Erythroblast (primary cell): Measurements from ENCODE around the gene ZMIZ1.

Experiments
- DNase-seq, 2 experiments: peaks; one replicate each; lab custom pipeline; 2025; lab: John Stamatoyannopoulos, UW
- GATA1 ChIP-seq: IDR thresholded peaks from 2 replicates; pipeline ENCODE4 v1.6.1; 2011; ENCODE audit warnings: low read depth, mild to moderate bottlenecking, control low read depth, low read length, moderate library complexity
- POLR2A ChIP-seq: IDR thresholded peaks from 2 replicates; pipeline ENCODE4 v1.6.1; 2011; ENCODE audit warnings: mild to moderate bottlenecking, low read length

The ZMIZ1 gene

GRCh38 chr10:79262959-79263746 lies 194.4 kb downstream of the ZMIZ1 start:
- TF ChIP-seq GATA1 (no peak), POLR2A (no peak)

GRCh38 chr10:79263939-79264338 lies 195.2 kb downstream of the ZMIZ1 start:
- no peak for TF ChIP-seq POLR2A
- TF ChIP-seq GATA1 = no peak
- DNase-seq = no peak

More at GRCh38 chr10:79262959-79263746, 194.4 kb downstream of the ZMIZ1 start:
- DNase-seq = no peak

GRCh38 chr10:79264942-79265341 lies 196.2 kb downstream of the ZMIZ1 start:
- no peak for TF ChIP-seq POLR2A
- TF ChIP-seq GATA1 = no peak
- DNase-seq = no peak

- TF ChIP-seq POLR2A = no peak
- TF ChIP-seq GATA1 = no peak
- DNase-seq = no peak
Observed at GRCh38 chr10:79266084-79266483, 197.3 kb downstream of the ZMIZ1 start.

DNA sequence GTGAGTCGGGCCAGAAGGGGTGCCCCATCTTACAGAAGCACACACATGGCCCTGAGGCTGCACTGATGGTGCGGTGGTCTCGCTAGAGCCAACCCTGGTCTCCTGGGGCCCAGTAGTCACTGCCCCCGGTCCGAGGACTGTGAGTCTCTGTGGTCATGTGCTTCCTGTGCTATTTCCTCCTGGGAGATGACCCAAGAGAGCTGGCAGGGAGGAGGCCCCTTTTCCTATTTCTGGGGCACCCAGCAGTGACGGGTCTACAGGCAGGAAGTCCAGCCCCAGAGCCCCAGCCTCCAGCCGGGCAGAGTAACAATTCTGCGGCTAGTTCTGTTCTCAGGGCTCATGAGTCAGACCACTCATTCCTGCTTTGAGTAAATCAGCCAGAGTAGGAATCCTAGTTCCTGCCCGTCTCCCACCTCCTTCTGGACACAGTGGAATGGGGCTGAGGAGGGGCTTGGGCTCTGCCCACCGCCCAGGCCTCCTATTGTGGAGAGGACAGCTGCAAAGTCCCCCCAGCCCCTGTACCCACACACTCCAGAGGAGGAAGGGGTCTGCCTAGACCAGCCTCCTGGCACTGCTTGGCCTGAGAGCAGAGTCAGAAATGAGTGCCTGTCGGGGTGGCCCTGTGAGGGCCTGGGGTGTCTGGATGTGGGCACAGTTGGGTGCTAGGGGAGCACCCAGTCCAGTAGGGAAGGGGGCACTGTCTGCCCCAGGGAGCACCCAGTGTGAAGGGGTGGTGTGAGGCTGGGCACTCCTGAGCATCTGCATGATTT lies 198.0 kb downstream of the ZMIZ1 start:
- TF ChIP-seq GATA1 (no peak), POLR2A (no peak)
- no peak for DNase-seq

DNA sequence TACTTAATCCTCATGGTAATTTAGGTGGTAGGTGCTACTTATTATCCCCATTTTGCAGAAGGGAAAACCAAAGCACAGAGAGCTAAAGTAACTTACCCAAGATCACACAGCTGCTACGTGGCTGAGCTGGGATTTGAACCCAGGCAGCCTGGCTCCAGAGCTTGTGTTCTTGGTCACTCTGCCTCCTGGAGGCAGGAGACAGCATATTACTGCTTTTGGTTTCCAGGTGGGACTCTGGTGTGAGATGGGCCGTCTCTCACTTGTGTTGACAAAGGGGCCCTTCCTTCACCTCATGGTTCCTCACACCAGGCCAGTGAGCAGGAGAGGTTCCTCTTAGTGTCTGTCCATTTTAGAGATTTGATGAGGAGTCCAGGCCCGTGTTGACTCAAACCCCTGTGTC lies 198.7 kb downstream of the ZMIZ1 start:
- no peak for TF ChIP-seq GATA1
- TF ChIP-seq POLR2A = no peak
- no peak for DNase-seq

- no peak for TF ChIP-seq GATA1
- TF ChIP-seq POLR2A = no peak
- no peak for DNase-seq
Observed at GRCh38 chr10:79268161-79268601, 199.4 kb downstream of the ZMIZ1 start.

GRCh38 chr10:79268742-79269141 lies 200.0 kb downstream of the ZMIZ1 start:
- TF ChIP-seq GATA1 = no peak
- TF ChIP-seq POLR2A = no peak
- DNase-seq = no peak

GRCh38 chr10:79269443-79269842 lies 200.7 kb downstream of the ZMIZ1 start:
- TF ChIP-seq POLR2A = no peak
- TF ChIP-seq GATA1 = no peak
- DNase-seq = no peak

DNA sequence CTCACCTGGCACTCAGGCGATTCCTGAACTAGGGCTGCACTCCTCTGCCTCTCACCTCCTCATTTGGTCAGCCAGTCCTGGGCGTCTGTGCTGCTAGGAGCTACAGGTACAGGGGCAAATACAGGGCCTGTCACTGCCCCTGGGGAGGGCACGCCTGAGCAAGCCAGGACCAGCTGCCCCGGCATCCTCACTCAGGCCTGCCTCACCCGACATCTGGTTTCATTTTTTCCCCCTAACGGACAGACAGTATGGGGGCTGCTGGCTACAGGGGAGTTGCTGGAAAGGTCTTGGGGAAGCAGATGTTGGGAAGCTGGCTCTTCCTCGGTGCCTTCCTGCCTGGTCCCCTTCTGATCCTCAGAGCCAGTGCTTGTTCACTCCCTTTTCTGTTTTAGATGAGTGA lies 201.2 kb downstream of the ZMIZ1 start:
- TF ChIP-seq GATA1 (no peak), POLR2A (no peak)
- no peak for DNase-seq

GRCh38 chr10:79270466-79271246 lies 201.9 kb downstream of the ZMIZ1 start:
- DNase-seq = no peak
- no peak for TF ChIP-seq GATA1
- no peak for TF ChIP-seq POLR2A

DNA sequence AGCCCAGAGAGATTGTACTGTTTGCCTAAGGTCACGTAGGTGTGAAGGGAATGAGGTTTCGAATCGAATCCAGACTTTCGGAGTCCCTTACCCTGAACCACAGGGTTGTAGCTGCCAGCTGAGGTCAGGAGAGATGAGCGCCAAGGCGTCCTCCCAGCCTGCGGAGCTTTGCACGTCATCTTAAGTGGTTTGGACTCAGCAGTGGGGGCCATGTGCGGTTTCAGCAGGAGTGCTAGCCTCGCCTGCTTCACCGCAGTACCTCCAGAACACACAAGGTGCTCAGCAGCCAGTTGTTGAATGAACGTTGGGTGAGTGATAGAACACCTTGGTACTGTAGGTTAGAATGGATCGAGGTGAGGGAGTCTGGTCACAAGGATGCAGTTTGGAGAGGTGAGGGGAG lies 203.6 kb downstream of the ZMIZ1 start:
- no peak for DNase-seq

GRCh38 chr10:79273604-79274003 lies 204.8 kb downstream of the ZMIZ1 start:
- DNase-seq = peak; percentile 55 to 66
- TF ChIP-seq GATA1 (no peak), POLR2A (no peak)

More for the DNA sequence above, 203.6 kb downstream of the ZMIZ1 start:
- TF ChIP-seq POLR2A (no peak), GATA1 (no peak)
